Measurements from ENCODE around the gene MUC21. TPM values are rescaled to one million over a fixed set of nuclear protein-coding genes. Genes with fewer than 3 reads are reported as not detected.

MUC21 gene
- total and polyA plus RNA-seq, 2 donors from 2014 or later, result not detected

DNA sequence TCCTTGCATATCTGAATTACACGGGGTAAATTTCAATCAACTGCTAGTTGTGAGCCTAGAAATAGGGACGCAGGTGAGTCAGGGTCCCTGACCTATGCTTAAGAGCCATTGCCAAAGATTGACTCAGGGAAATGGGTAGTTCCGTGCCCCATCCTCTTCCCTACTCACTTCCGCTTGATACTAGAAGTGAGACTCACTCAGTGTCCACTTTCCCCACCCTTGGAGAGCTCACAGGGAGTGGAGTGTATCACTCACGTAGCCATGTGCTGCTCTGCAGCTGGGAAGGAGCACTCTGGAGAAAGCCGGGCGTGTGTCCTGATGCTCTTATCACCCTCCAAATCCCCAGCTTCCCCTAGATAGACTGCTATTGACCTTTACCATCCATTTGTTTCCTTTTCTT lies 26.2 kb downstream of the MUC21 start:
- FAIRE-seq (no peak), DNase-seq (no peak)
- no peaks in the 10 kb centered on the region for H3K9me3 ChIP-seq (ENCODE audit: control insufficient read depth in 2 of 3, insufficient read depth in 1 of 3, low read length in 3 of 3)
- no peaks in the 10 kb centered on the region for H3K27me3 ChIP-seq (ENCODE audit: control insufficient read depth, insufficient read depth, low read length)
- H3K4me3 ChIP-seq (ENCODE audit: low read length in 3 of 3), result no peak overlapping the region
- TF ChIP-seq, protein P1, sequence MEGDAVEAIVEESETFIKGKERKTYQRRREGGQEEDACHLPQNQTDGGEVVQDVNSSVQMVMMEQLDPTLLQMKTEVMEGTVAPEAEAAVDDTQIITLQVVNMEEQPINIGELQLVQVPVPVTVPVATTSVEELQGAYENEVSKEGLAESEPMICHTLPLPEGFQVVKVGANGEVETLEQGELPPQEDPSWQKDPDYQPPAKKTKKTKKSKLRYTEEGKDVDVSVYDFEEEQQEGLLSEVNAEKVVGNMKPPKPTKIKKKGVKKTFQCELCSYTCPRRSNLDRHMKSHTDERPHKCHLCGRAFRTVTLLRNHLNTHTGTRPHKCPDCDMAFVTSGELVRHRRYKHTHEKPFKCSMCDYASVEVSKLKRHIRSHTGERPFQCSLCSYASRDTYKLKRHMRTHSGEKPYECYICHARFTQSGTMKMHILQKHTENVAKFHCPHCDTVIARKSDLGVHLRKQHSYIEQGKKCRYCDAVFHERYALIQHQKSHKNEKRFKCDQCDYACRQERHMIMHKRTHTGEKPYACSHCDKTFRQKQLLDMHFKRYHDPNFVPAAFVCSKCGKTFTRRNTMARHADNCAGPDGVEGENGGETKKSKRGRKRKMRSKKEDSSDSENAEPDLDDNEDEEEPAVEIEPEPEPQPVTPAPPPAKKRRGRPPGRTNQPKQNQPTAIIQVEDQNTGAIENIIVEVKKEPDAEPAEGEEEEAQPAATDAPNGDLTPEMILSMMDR (IDR thresholded peaks at IDR 0.05; ENCODE audit: borderline replicate concordance, extremely low read depth, insufficient read depth), result no peak
- H3K9ac ChIP-seq (ENCODE audit: low read length in 3 of 3), result no peak overlapping the region
- H3K36me3 ChIP-seq (ENCODE audit: control insufficient read depth in 2 of 3, insufficient read depth in 3 of 3, low read length in 3 of 3), result no peaks in the 10 kb centered on the region
- H3K27ac ChIP-seq (ENCODE audit: low read depth in 2 of 2, low read length in 2 of 2), result no peak overlapping the region
- intact Hi-C loops (cut with DNase I), result no loop called here
- H3K4me1 ChIP-seq (ENCODE audit: control insufficient read depth in 2 of 3, insufficient read depth in 2 of 3, low read depth in 1 of 3, low read length in 3 of 3), result no peaks in the 10 kb centered on the region

DNA sequence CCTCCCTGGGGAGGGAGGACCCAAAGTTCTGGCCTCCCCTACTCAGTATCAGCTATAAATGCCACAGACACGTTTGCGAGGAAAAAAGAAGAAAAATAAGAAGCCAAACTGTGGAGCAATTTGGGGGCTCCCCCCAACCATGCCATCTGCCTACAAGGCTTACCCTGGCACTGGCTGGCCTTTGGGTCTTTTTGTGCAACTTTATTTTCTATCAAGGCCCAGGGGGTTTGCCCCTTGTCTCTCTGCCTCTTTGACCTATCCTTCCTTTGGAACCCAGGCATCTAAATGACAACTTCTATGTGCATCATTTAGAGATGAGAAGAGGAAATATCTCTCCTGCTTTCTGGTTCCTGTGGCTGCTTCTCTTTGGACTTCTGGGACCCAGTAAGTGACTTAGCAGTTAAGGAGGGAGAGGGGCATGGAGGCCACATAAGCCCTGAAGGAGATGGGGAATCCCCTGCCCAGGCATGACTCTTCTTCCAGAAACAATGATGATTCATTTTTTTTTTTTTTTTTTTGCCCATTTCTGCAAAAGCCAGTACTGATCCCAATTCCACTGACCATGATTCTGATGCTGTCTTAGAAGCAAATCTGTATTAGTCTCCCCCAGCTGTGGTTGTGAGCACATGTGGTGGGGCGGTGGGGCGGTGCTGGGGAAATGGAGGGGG lies 27.0 kb downstream of the MUC21 start, which contains the start of gene MUC22:
Gene MUC22 (plus strand): TSS at position 82 of the 668 bp plus-strand sequence. CDS start 233 bp downstream, at position 315.
- H3K27ac ChIP-seq (ENCODE audit: low read depth in 2 of 2, low read length in 2 of 2), result no peak within 1 kb of the TSS
- no peak for FAIRE-seq
- TF ChIP-seq, protein P1 (IDR thresholded peaks at IDR 0.05; ENCODE audit: borderline replicate concordance, extremely low read depth, insufficient read depth), result no peak
- H3K9me3 ChIP-seq (ENCODE audit: control insufficient read depth in 2 of 3, insufficient read depth in 1 of 3, low read length in 3 of 3), result no peaks in the 10 kb centered on the region
- no peak for DNase-seq
- H3K4me1 ChIP-seq (ENCODE audit: control insufficient read depth in 2 of 3, insufficient read depth in 2 of 3, low read depth in 1 of 3, low read length in 3 of 3), result no peaks in the 10 kb centered on the region
- no peak within 1 kb of the TSS for H3K9ac ChIP-seq (ENCODE audit: low read length in 3 of 3)
- H3K27me3 ChIP-seq (ENCODE audit: control insufficient read depth, insufficient read depth, low read length), result no peaks in the 10 kb centered on the region
- H3K36me3 ChIP-seq (ENCODE audit: control insufficient read depth in 2 of 3, insufficient read depth in 3 of 3, low read length in 3 of 3), result no peaks in the 10 kb centered on the region
- intact Hi-C loops (cut with DNase I), result no loop called here
- H3K4me3 ChIP-seq (ENCODE audit: low read length in 3 of 3), result no peak within 1 kb of the TSS

DNA sequence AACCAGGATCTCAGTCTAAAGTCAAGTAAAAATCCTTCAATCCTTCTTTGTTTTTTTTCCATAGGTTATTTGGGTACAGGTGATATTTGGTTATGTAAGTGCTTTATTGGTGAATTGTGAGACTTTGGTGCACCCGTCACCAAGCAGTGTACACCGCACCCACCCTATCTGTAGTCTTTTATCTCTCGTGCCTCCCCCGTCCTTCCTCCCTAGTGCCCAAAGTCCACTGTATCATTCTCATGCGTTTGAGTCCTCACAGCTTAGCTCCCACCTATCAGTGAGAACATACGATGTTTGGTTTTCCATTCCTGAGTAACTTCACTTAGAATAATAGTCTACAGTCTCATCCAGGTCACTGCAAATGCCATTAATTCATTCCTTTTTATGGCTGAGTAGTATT lies 27.6 kb downstream of the MUC21 start:
- Histone ChIP-seq H3K9me3 (ENCODE audit: control insufficient read depth in 2 of 3, insufficient read depth in 1 of 3, low read length in 3 of 3) (no peaks in the 10 kb centered on the region), H3K4me3 (ENCODE audit: low read length in 3 of 3) (no peak overlapping the region), H3K9ac (ENCODE audit: low read length in 3 of 3) (no peak overlapping the region), H3K4me1 (ENCODE audit: control insufficient read depth in 2 of 3, insufficient read depth in 2 of 3, low read depth in 1 of 3, low read length in 3 of 3) (no peaks in the 10 kb centered on the region), H3K27ac (ENCODE audit: low read depth in 2 of 2, low read length in 2 of 2) (no peak overlapping the region), H3K27me3 (ENCODE audit: control insufficient read depth, insufficient read depth, low read length) (no peaks in the 10 kb centered on the region), H3K36me3 (ENCODE audit: control insufficient read depth in 2 of 3, insufficient read depth in 3 of 3, low read length in 3 of 3) (no peaks in the 10 kb centered on the region)
- TF ChIP-seq, protein P1 (IDR thresholded peaks at IDR 0.05; ENCODE audit: borderline replicate concordance, extremely low read depth, insufficient read depth), result no peak
- DNase-seq, result no peak
- no peak for FAIRE-seq
- intact Hi-C loops (cut with DNase I), result no loop called here

All from kidney (tissue), 14 donors.